Glutamatergic neuron (in vitro differentiated cells): ENCODE data around the gene NDUFC2. TPM values are rescaled to one million over a fixed set of nuclear protein-coding genes. Genes with fewer than 3 reads are reported as not detected.

Experiments used
- DNase-seq: peaks from one replicate; pipeline ENCODE4 v3.0.0; 2022
- H3K27ac Mint-ChIP-seq: one replicate; pipeline ENCODE4 v1.8.0; 2020; ENCODE audit warnings: mild to moderate bottlenecking, mixed read lengths, inconsistent platforms; ENCODE audit not compliant: unreplicated experiment
- H3K27me3 Mint-ChIP-seq: one replicate; pipeline ENCODE4 v1.8.0; 2020; ENCODE audit warnings: mild to moderate bottlenecking, moderate library complexity, mixed read lengths, inconsistent platforms; ENCODE audit not compliant: unreplicated experiment
- H3K36me3 Mint-ChIP-seq: one replicate; pipeline ENCODE4 v1.8.0; 2020; ENCODE audit warnings: mild to moderate bottlenecking, mixed read lengths, inconsistent platforms; ENCODE audit not compliant: unreplicated experiment
- H3K4me1 Mint-ChIP-seq: one replicate; pipeline ENCODE4 v1.8.0; 2020; ENCODE audit warnings: mild to moderate bottlenecking, low read depth, mixed read lengths, inconsistent platforms; ENCODE audit not compliant: unreplicated experiment
- H3K4me3 Mint-ChIP-seq: one replicate; pipeline ENCODE4 v1.8.0; 2020; ENCODE audit warnings: mild to moderate bottlenecking, mixed read lengths, inconsistent platforms; ENCODE audit not compliant: unreplicated experiment
- H3K9me3 Mint-ChIP-seq: one replicate; pipeline ENCODE4 v1.8.0; 2020; ENCODE audit warnings: mild to moderate bottlenecking, moderate library complexity, mixed read lengths, inconsistent platforms; ENCODE audit not compliant: unreplicated experiment
- total RNA-seq: library from RNA; stranded (reverse); fragmentation: NEBNext Ultra II Directional; extraction: Animal tissue kit (Norgen Biotek cat#: 25700); gene quantifications from one replicate; pipeline ENCODE4 v1.2.1, GENCODE V29; 2021; ENCODE audit not compliant: unreplicated experiment
- TF ChIP-seq, protein P1 (sequence below): fragments of 200-600 bp; sonication (generic); IDR thresholded peaks from one replicate; pipeline ENCODE4 v1.5.0; 2021; ENCODE audit not compliant: partially characterized antibody, unreplicated experiment

The NDUFC2 gene
- total RNA-seq, 1 donor from 2014 or later: 221 TPM

DNA sequence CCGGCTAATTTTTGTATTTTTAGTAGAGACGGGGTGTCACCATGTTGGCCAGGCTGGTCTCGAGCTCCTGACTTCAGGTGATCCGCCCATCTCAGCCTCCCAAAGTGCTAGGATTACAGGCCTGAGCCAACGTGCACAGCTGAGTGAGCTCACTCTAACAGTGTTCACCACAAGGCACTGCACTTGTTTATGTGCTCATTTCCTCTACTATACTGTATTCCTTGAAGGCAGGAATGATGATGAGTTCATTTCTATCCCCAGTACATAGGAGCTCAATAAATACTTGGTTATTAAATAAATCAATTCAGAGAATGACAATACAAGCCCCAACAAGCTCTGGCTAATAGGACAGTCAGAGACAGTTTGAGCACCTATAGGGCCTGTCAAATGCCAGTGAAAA lies 30.7 kb upstream of the NDUFC2 start:
- no peak for DNase-seq
- peaks cover 8% of the 10 kb centered on the region for H3K9me3 Mint-ChIP-seq

DNA sequence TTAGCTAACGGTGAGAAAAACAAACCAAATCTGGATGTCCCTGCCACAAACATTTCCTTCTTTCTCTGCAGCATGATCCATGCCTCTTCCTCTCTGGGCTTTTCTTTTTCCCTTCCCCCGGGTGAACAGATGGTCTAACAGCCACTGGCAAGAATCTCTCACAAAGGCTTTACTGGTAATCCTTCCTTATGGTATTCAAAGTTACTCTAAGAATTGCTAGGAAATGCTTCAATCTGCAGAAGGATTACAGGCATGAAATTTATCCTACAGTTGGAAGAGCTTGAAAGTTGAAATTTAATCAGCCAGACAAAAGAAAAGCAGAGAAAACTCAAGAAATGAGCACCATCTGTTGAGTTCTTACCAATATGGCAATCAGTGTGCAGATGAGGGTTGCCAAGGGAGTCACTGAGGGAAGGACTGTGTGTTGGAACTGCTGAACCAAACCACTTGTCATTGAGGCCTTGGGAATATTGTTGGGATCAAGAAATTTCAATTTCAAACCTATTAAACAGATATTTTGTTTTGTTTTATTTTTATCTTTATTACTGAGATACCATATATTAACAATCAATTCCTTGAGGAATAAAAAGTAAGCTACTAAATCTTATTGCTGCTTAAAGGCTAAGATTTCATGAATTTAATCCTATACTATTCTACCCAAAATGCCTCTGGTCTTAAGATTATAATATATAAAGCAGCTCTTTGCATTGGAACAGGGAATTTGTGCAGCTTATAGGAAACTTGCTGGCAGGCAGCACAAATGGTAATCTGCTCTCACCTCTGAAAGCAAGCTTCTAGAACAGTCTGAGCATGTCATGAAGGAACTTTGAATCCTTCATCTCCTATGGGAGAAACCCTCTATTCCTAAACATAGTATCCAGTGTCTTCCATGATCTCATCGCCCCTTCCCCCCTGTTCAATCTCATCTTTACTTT lies 29.7 kb upstream of the NDUFC2 start:
- Mint-ChIP-seq H3K27me3 (peaks cover 5% of the 10 kb centered on the region), H3K36me3 (no peaks in the 10 kb centered on the region), H3K4me1 (peaks cover 30% of the 10 kb centered on the region), H3K4me3 (peak overlapping the region; percentile 78), H3K27ac (peak overlapping the region; percentile 100), H3K9me3 (peaks cover 8% of the 10 kb centered on the region)
- DNase-seq: peak; percentile 26
- TF ChIP-seq, protein P1, sequence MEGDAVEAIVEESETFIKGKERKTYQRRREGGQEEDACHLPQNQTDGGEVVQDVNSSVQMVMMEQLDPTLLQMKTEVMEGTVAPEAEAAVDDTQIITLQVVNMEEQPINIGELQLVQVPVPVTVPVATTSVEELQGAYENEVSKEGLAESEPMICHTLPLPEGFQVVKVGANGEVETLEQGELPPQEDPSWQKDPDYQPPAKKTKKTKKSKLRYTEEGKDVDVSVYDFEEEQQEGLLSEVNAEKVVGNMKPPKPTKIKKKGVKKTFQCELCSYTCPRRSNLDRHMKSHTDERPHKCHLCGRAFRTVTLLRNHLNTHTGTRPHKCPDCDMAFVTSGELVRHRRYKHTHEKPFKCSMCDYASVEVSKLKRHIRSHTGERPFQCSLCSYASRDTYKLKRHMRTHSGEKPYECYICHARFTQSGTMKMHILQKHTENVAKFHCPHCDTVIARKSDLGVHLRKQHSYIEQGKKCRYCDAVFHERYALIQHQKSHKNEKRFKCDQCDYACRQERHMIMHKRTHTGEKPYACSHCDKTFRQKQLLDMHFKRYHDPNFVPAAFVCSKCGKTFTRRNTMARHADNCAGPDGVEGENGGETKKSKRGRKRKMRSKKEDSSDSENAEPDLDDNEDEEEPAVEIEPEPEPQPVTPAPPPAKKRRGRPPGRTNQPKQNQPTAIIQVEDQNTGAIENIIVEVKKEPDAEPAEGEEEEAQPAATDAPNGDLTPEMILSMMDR: no peak

More for the DNA sequence above, 30.7 kb upstream of the NDUFC2 start:
- TF ChIP-seq, protein P1: no peak
- Mint-ChIP-seq H3K4me1 (peaks cover 30% of the 10 kb centered on the region), H3K27me3 (peaks cover 5% of the 10 kb centered on the region), H3K36me3 (no peaks in the 10 kb centered on the region), H3K4me3 (peak overlapping the region; percentile 78), H3K27ac (peak overlapping the region; percentile 99)

DNA sequence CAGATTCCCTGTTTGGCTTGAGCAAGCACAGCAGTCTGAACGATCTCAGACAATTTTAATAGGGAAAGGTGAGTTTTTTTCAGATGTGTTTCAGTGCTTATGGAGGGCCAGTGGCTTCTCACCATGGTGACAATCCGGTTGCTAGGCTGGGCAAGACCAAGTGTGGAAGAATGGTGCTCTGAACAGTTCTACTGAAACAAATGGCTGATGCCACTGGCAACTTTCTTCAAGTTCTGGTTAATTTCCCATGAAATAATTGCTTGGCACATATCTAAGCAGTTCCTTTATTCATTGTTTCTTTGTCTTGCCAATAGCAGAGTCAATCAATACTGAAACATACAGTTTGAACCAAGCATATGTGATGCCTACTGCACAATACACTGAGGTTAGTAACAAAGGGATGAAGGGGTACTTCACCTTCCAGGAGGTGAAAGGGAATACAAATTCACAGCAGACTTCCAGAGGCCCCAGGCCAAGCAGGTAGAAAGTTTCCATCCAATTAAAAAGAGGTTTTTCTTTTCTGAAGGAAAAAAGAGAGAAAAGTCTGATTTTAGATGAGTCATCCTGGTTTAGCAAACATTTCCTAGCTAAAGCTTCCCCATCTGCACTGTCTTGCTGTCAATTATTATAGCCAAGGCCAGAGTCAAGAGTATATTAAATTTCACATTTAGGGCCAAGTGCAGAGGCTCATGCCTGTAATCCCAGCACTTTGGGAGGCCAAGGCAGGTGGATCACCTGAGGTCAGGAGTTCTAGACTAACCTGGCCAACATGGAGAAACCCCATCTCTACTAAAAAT lies 21.2 kb upstream of the NDUFC2 start:
- H3K36me3 Mint-ChIP-seq: no peaks in the 10 kb centered on the region
- no peaks in the 10 kb centered on the region for H3K27me3 Mint-ChIP-seq

DNA sequence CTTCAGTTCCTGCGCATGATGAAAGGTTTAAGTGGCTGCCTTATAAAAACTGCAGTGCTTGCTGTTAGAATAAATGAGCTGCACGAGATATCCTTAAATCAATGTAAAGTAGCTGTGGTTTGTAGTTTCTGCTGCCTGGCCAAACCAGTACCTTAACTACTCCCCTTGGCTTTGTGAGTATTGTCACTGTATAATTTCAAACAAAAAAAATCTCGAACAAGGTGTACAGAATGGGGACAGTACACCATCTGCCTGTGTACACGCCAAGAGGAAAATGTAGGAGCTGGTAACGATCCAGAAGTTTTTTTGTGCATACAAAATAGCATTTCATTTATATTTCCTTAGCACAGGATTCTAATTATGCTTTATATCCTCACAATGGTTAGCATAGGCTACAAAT lies 20.6 kb upstream of the NDUFC2 start:
- Mint-ChIP-seq H3K9me3 (no peaks in the 10 kb centered on the region), H3K27me3 (no peaks in the 10 kb centered on the region), H3K4me3 (no peak overlapping the region), H3K4me1 (peaks cover 7% of the 10 kb centered on the region), H3K36me3 (no peaks in the 10 kb centered on the region), H3K27ac (no peak overlapping the region)
- TF ChIP-seq, protein P1: no peak
- DNase-seq: no peak

More for the DNA sequence above, 21.2 kb upstream of the NDUFC2 start:
- TF ChIP-seq, protein P1: no peak
- no peak overlapping the region for H3K4me3 Mint-ChIP-seq
- no peak for DNase-seq
- H3K4me1 Mint-ChIP-seq: peaks cover 7% of the 10 kb centered on the region
- H3K27ac Mint-ChIP-seq: peak overlapping the region; percentile 67
- no peaks in the 10 kb centered on the region for H3K9me3 Mint-ChIP-seq
